ENCODE results near the gene NCOA5.

GRCh38 chr20:46063652-46064054 is 26.1 kb downstream of the NCOA5 start:
- TF ChIP-seq, protein P1, sequence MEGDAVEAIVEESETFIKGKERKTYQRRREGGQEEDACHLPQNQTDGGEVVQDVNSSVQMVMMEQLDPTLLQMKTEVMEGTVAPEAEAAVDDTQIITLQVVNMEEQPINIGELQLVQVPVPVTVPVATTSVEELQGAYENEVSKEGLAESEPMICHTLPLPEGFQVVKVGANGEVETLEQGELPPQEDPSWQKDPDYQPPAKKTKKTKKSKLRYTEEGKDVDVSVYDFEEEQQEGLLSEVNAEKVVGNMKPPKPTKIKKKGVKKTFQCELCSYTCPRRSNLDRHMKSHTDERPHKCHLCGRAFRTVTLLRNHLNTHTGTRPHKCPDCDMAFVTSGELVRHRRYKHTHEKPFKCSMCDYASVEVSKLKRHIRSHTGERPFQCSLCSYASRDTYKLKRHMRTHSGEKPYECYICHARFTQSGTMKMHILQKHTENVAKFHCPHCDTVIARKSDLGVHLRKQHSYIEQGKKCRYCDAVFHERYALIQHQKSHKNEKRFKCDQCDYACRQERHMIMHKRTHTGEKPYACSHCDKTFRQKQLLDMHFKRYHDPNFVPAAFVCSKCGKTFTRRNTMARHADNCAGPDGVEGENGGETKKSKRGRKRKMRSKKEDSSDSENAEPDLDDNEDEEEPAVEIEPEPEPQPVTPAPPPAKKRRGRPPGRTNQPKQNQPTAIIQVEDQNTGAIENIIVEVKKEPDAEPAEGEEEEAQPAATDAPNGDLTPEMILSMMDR (optimal IDR thresholded peaks at IDR 0.05 in 1 of 3, IDR thresholded peaks at IDR 0.05 in 1 of 3, conservative IDR thresholded peaks at IDR 0.05 in 1 of 3; ENCODE audit: extremely low read depth in 1 of 3, insufficient read depth in 2 of 3, low read length in 3 of 3): no peak
- TF ChIP-seq EZH2 (IDR thresholded peaks at IDR 0.05; ENCODE audit: low read length): no peak
